ENCODE results near the gene CHRD.

CHRD gene

DNA sequence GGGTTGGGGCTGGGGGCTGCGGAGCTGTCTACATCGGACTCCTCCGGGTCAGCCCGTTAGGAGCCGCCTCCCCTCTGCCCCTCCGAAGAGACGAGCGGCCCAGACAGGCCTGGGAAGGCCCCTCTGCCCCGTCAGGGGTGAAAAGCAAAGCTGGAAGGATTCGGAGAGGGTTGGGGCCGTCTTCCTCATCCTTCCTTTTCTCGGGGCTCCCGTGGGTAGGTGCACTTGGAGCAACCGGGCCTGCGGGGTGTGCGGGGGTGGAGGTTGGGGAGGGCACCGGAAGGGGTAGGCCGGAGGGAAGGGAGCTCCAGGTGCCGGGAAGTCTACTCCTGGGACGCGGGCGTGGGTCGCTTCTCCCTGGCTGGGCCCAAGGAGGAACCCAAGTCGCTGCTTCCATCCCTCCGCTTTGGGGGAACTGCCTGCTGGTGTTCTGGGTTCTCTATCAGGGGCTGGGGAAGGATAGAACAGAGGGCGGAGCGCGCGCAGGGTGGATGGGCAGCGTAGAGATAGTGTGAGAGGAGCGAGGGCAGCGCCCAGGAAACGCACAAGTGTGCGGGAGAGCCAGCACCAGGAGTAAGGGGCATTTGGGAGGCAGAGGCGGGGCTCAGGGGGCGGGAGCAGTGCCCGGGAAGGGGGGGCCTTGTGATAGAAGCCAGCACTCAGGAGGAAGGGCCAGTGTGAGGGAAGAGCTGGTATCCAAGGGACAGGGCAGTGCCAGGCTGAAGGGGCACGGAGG lies 17.8 kb upstream of the CHRD start:
- DNase-seq, result no peak

DNA sequence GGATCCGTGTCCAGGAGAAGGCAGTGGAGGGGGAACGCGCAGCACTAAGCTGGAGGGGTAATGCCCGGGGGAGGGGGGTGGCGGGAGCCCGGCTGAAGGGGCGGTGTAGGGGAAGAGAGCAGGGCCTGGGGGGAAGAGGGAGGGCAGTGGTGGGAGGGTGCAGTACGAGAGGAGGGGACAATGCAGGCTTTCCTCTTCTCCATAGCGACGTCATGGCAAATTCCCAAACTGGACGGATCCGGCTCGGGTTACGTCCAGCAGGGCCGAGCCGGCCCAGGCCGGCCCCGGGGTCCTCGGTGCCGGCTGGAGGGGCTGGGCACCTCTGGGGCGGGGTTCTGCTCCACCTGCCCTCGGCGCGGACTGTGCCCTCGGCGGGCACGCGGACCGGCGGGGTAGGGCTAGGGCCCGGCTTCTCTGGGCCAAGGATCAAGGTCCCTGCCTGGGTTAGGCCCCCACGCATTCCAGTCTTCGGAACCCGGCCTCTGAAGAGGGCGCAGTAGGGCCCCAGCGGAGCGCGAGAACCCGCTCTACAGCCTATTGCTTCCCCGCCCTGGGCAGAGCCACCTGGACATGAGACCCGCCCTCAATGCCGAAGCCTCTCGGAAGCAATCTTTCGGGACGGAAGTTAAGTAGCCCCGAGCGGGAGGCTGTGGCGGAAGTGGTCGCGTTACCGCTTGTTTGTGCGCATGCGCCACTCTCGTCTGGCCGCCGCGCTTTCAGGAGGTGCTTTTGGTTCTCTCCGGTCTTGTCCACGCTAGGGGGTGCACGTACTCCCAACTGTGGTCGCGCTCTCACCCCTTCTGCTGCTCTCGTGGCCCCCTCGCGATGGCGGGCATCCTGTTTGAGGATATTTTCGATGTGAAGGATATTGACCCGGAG lies 16.9 kb upstream of the CHRD start:
- peak; percentile 86 for DNase-seq

DNA sequence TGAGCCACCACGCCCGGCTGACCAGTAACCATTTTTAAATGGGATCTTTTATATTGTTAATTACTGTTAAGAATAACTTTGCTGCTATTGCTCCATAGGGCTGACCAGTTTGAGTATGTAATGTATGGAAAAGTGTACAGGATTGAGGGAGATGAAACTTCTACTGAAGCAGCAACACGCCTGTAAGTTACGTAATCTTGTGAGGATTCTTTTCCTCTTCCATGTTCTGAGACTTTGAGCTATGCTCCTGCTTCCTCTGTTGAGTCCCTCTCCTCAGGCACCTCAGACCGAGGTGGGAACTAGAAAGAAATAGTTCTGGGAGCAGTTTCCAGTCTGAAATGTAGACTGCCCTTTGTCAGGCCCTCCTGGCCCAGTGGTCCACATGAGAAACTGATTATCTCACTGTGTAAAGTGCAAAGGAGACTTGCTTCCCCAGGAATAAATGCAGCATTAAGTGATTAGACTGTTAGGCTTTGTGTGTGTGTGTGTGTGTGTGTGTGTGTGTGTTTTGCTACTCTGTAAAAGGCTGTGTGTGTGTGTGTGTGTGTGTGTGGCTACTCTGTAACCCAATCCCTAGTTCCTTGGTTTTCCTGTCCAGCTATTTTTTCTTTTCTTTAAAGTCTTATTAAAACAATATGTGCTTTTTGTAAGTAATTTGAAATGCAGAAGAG lies 13.1 kb upstream of the CHRD start:
- no peak for DNase-seq

DNA sequence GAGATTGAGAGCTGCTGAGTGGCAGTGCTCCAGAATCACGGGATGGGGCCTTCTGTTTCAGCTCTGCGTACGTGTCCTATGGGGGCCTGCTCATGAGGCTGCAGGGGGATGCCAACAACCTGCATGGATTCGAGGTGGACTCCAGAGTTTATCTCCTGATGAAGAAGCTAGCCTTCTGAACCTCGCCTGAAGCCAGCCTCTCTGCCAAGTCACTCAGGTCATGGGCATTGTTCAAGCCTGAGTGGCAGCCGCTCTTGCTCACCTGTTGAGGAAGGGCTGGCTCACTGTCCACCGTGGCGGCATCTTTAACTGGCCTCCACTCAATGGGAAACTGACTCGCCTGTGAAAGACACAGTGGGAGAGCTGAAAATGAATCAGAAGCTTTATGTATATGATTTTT lies 11.7 kb upstream of the CHRD start:
- DNase-seq, result no peak

DNA sequence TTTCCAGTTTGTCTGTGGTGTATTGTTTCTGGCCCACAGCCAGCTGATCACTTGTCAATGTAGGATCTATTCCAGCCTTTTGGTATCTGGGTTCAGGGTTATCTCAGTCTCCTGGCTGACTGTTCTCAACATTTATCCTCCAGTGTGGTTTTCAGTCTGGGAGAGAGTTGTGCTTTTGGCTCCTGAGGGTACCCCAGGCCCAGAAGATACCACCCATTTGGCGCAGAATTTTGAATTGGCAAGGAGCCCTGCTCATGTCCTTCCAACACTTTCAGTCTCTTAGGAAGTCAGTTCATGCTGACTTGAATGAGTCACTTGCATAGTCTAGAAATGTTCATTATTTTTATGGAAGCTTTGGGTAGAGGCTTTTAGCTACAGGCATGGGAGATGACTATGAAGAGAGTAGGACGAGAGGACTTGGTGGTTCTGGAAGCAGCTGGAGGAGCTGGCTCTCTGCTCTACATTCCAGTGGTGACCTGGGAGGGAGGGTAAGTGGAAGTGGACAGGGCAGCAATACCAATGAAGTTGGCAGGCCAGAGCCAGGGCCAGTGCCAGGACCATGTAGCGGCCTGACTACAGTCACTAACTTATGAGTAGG lies 11.2 kb upstream of the CHRD start:
- no peak for DNase-seq

DNA sequence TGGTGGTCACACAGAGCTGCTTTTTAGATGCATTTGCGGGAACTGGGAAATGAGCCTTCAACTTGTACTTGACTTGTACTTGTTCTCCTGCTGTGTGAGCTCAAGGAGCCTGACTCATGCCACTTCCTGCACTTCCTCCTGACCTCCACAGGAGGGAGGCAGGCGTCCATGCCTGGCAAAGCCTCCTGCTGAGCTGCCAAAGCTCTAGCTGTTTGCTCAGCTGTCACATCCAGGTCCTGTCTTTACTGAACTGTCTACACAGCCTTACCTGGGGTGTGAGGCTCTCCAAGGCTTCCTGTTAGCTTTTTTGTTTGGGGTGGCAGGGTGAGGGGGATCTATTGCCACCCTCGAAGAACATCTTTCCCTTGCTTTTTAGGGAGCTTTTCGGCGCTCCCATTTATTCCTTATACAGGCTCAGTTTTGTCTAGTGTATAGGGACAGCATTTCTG lies 8.3 kb upstream of the CHRD start:
- no peak for DNase-seq

DNA sequence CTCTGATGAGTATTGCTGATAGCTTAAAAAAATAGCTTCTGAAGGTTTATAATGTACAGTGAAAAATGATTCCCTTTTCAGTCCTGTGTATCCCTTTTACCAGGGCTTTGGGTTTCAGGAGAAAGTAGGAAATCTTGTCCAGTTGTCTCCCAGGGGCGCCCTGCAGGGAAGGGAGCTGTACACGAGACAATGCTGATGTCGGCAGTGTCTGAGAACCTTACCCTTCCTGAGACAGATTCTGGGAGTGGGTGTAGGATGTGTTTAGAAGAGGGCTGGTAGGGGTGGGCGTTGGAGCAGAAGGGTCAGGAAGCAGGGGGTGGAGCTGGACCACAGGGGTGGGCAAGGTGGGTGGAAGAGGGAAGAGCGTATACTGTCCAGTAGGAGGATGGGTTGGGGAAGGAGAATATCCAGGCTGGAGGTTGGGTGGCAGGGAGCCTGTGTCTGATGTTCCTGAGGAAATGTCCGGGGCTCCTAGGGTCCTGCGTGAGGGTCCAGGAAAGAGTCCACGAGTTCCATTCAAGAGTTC lies 7.5 kb upstream of the CHRD start:
- DNase-seq, result no peak

DNA sequence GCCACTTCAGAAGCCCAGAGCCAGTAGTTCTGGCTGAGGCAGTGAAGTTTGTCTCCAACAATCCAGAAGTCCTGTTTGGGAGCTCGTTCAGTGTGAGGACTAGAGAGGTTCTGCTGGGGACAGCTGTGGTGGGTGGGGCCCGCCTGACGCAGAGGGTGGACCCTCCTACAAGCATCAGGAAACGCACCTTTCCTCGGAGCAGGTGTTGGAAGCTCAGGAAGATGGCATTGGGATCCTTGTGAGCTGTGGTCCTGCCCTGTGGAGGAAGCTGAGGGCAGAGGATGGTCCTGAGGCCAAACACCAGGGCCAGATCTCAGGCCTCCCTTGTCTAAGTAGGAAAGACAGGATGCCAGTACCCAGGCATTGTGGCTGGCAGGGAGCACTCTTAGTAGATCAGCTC lies 6.9 kb upstream of the CHRD start:
- DNase-seq, result no peak

DNA sequence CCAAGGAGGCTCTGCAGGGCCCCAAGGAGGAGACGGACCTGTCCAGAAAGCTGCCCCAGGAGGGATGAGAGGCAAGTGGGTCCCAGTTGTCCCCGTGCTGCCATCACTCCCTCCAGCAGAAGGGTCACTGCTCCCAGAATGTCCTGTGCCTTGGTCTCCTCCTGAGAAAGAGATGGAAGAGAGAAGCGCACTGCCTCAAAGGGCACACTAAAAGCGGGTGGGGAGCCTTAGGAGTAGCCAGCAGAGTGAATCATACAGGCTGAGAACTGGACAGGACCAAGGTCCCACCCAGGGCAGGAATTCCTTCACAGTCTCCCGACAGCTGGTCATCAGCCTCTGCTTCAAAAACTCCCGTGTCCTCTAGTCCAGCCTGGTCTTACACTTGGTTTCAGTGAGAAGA lies 6.4 kb upstream of the CHRD start:
- no peak for DNase-seq

DNA sequence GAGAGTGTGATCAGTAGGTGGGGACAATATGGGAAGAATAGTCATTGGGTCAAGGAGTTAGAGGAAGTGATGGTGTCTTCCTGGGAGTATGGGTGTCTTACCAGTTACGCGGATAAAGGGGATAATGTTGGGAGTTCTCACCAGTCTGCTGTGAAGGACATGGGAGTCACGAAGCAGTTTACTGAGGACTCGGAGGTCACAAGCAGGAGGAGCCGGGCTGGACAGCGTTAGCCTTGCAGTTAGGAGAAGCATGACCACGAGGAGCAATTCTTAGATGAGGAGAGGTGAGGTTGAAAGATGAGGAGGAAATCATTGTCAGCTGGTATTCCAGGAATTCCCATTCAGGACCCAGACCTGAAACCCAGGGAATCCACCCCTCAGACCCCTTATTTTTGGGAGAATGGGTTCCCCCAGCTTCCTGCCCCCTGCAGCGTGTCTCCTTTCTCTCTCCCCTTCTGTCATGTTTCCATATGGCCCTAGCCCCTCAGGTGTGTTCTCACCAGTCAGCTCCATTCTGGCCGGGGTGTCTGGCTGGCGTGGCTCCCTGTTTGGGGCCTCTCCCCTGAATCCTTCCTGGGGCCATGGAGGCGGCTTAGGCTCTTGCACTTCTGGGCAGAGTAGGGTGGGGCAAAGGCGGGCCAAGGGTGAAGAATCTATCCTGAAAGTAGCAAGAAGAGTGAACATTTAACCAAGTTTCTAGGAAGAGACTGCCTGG lies 4.0 kb upstream of the CHRD start:
- DNase-seq, result no peak

DNA sequence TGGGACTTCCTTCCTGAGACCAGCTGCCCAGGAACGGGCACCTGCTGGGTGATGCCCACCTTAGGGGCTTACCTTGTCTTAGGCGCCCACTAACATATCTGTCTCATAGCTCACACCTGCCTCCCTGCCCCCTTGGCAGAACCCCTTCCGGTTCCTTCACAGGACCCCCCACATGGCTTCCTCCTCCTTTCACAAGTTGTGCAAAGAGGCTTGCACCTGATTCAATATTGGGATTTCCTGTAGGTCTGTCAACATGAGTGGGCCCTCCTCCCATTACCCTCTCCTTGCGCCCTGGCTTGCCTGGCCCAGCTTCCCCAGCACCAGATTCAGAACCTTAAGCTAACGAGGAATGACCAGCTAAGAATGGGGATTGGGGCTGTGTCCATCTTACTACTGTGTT lies 2.5 kb upstream of the CHRD start:
- no peak for DNase-seq

DNA sequence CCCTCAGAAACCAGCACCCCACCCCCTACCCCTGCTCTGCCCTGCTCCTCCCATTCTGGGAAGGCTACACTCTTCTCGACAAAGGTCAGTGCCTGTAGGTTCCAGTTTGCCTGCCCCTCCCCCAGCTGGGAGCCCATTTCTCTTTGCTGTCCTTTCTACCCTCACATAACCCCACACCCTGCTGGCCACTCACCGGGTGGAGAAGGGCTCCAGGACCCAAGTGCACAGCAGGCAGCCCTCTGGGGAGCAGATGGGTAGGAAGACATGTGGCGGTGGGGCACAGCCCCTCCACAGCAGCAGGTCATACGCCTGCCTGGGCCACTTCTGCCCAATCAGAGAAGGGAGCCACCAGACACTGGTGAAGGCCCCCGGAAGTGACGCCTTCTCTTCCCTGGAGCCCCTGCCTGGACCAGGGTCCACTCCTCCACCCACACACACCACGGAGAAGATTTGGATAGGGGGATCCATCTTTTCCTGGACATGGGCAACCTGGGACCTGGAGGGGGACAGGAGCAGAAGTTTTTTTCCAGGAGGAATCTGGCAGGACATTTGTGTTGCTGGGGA lies 1.9 kb upstream of the CHRD start, which contains the start of gene THPO:
Gene THPO, minus strand, starts transcription at position 326 of the 564 bp plus-strand sequence. CDS start 1,948 bp downstream, outside the sequence.
- no peak for DNase-seq

DNA sequence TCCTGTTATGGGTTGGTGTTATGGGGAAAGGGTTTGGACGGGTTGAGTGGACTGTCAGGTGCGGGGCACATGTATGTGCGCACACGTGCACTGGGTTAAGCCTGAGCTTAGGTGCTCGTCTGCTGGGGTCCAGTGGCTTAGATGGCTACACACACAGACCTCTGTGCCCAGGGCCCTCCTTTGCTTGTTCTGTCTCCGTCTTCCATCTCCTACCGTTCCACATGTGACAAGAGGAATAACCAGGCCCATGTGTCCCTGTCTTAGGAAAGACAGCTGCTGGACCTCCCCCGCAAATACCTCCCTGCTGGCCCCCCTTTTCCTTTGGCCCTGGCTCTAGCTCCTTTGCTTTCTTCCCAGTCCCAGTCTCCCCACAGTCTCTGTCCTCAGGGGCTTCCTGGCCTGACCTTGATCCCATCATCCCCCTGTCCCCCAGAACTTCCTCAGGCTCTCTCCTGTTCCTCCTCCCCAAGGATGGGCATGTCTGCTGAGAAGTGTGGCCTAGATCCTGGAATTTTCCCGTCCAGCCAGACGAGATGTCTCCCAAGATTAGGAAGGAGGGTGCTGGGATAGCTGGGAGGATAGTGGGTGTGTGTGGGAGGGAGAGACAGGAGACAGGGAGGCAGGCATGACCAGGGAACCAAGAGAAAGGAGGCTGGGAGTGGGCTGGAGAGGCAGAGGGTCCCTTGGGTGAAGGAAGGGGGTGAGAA lies 1.1 kb upstream of the CHRD start:
- no peak for DNase-seq

DNA sequence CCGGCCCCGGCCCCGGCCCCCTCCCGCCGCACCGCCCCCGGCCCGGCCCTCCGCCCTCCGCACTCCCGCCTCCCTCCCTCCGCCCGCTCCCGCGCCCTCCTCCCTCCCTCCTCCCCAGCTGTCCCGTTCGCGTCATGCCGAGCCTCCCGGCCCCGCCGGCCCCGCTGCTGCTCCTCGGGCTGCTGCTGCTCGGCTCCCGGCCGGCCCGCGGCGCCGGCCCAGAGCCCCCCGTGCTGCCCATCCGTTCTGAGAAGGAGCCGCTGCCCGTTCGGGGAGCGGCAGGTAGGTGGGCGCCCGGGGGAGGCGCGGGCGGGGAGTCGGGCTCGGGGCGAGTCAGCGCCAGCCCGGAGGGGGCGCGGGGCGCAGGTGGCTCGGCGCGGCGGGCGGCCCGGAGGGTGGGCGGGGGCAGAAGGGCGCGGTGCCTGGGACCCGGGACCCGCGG lies 352 bp downstream of the CHRD start:
- DNase-seq, result no peak

DNA sequence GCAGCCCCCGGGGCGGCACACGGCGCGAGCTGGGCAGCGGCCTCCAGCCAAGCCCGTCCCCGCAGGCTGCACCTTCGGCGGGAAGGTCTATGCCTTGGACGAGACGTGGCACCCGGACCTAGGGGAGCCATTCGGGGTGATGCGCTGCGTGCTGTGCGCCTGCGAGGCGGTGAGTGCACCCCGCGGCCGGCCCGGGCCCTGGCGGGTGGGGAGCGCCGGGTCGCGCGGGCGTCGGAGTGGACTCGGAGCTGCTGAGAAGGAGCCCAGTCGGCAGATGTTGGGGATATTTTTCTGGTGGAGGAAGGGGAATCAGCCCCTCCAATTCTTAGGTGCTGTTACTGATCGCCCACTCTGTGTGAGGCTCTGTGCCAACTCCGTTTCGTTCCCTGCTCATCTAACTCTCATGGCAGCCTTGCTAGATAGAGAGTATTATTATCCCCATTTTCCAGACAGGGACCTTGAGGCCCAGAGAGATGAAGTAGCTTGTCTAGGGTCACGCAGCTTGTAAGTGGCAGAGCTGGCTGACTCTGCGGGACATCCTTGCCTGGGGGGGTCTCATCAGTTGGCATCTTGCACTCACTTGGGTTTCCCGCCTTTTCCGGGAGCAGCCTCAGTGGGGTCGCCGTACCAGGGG lies 890 bp downstream of the CHRD start:
- DNase-seq, result no peak

DNA sequence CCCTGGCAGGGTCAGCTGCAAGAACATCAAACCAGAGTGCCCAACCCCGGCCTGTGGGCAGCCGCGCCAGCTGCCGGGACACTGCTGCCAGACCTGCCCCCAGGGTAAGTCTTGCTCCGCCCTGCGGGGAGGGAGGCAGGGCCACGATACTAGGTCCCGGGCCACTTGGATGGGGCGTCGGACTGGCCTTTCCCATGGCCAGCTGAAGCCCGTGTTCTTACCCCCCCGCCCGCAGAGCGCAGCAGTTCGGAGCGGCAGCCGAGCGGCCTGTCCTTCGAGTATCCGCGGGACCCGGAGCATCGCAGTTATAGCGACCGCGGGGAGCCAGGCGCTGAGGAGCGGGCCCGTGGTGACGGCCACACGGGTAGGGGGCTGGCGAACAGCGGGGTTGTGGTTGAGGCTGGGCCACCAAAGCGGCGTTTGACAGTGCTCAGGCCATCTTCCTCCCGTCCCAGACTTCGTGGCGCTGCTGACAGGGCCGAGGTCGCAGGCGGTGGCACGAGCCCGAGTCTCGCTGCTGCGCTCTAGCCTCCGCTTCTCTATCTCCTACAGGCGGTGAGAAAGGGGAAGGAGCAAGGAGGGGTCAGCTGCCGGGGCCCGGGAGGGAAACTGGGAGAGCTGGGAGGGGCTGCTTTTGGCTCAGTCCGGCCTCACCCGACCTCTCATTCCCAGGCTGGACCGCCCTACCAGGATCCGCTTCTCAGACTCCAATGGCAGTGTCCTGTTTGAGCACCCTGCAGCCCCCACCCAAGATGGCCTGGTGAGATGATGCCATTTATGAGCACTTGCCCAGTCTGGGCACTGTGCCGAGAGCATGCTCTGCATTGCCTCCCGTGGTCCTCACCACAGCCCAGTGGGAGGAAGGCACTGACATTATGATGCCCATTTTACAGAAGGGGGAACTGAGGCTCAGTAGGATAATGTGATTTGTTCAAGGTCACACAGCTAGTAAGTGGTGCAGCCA lies 1.7 kb downstream of the CHRD start:
- no peak for DNase-seq

DNA sequence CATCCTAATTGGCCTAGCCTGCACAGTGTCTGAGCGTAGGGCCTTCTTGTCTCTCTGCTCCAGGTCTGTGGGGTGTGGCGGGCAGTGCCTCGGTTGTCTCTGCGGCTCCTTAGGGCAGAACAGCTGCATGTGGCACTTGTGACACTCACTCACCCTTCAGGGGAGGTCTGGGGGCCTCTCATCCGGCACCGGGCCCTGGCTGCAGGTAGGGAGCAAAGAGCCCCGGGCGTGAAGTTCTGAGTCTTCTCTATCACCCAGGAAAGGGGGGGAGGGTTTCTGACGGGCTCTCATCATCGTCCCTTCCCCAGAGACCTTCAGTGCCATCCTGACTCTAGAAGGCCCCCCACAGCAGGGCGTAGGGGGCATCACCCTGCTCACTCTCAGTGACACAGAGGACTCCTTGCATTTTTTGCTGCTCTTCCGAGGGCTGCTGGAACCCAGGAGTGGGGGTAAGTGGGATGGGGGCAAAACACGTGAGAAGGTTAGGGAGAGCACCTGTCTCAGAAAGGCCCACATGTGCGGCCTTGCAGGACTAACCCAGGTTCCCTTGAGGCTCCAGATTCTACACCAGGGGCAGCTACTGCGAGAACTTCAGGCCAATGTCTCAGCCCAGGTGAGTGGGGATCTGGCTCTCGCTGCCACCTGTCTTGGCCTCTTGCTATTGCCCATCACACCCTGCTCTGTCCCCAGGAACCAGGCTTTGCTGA lies 2.6 kb downstream of the CHRD start:
- no peak for DNase-seq

DNA sequence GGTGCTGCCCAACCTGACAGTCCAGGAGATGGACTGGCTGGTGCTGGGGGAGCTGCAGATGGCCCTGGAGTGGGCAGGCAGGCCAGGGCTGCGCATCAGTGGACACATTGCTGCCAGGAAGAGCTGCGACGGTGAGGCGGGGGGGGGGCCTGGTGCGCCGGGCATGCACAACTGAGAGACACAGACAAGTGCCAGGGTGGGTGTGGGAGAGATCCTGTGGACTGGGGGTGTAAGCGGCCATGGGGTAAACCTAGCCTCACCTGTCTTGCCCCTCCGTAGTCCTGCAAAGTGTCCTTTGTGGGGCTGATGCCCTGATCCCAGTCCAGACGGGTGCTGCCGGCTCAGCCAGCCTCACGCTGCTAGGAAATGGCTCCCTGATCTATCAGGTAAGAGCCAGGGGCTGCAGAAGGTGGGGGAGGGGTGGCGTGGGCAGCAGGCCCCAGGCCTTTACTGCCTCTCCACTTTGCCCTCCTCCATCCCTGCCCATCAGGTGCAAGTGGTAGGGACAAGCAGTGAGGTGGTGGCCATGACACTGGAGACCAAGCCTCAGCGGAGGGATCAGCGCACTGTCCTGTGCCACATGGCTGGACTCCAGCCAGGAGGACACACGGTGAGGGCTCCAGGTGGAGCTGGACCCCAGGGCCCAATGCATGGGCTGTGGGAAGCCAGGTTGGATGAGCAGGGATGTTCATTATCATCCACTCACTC lies 3.3 kb downstream of the CHRD start:
- no peak for DNase-seq
